Keratinocyte (primary cell): Measurements from ENCODE around the gene FGF4.

ENCODE experiments used
- EZH2 ChIP-seq: IDR thresholded peaks from one replicate; pipeline ENCODE4 v1.6.1; 2012; ENCODE audit warnings: inconsistent platforms, mild to moderate bottlenecking, low read length, moderate library complexity
- TF ChIP-seq, protein P1 (sequence below), 3 experiments: IDR thresholded peaks in 1 of 3; conservative IDR thresholded peaks in 1 of 3; optimal IDR thresholded peaks in 1 of 3; 2 replicates in 2 of 3; 3 replicates in 1 of 3; pipeline versions ENCODE3 to v1.5.1; 2011; ENCODE audit warnings: low read length in 3 of 3, mild to moderate bottlenecking in 3 of 3, moderate library complexity in 2 of 3, control low read depth in 1 of 3, inconsistent platforms in 1 of 3; ENCODE audit not compliant: insufficient read depth in 2 of 3; ENCODE audit errors: extremely low read depth in 1 of 3

DNA sequence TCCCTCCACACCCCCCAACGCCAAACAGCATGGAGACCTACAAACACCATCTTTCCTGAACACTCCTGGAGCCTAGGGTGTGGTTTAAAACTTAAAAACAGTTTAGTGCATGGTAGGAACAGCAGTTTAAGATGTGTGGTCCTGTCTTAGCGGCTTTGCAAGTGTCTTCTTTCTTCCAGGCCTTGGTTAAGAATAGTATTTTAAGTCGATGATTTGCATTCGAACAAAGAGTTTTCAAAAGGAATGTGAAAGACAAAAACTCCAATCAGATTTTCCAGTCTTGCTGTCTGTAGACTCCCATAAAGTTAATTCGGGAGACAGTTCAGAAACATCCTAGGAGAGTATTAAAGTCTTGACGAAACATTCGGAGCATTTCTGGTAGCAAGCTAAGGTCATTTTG lies 3.7 kb downstream of the FGF4 start:
- TF ChIP-seq, protein P1, sequence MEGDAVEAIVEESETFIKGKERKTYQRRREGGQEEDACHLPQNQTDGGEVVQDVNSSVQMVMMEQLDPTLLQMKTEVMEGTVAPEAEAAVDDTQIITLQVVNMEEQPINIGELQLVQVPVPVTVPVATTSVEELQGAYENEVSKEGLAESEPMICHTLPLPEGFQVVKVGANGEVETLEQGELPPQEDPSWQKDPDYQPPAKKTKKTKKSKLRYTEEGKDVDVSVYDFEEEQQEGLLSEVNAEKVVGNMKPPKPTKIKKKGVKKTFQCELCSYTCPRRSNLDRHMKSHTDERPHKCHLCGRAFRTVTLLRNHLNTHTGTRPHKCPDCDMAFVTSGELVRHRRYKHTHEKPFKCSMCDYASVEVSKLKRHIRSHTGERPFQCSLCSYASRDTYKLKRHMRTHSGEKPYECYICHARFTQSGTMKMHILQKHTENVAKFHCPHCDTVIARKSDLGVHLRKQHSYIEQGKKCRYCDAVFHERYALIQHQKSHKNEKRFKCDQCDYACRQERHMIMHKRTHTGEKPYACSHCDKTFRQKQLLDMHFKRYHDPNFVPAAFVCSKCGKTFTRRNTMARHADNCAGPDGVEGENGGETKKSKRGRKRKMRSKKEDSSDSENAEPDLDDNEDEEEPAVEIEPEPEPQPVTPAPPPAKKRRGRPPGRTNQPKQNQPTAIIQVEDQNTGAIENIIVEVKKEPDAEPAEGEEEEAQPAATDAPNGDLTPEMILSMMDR (optimal IDR thresholded peaks at IDR 0.05 in 1 of 3, IDR thresholded peaks at IDR 0.05 in 1 of 3, conservative IDR thresholded peaks at IDR 0.05 in 1 of 3; ENCODE audit: extremely low read depth in 1 of 3, insufficient read depth in 2 of 3, low read length in 3 of 3): no peak
- no peak for TF ChIP-seq EZH2
